Lower lobe of right lung (tissue), 2 donors: ENCODE measurements around the gene FUCA1. TPM values are rescaled to one million over a fixed set of nuclear protein-coding genes. Genes with fewer than 3 reads are reported as not detected.
"Not testable (repeated sequence)": the region's sequence is repeated elsewhere in the genome, so short reads cannot be mapped to it uniquely, and the experiment has no call there.

Experiments used
- ATAC-seq, 2 donors: fragments of 200-7000 bp; cut with Tn5 transposase; one replicate each; pipeline ENCODE4 v1.9.1; 2020 to 2022; ENCODE audit warnings: mild to moderate bottlenecking in 2 of 2, moderate library complexity in 2 of 2
- DNase-seq: peaks from one replicate; pipeline ENCODE4 v3.0.0-alpha.2; 2020
- H3K27ac ChIP-seq: fragments of 200-600 bp; one replicate; pipeline ENCODE4 v1.8.0; 2022
- H3K27me3 ChIP-seq: fragments of 200-600 bp; one replicate; pipeline ENCODE4 v1.8.0; 2022; ENCODE audit warnings: low read depth
- H3K36me3 ChIP-seq: fragments of 200-600 bp; one replicate; pipeline ENCODE4 v1.8.0; 2022; ENCODE audit warnings: mild to moderate bottlenecking
- H3K4me1 ChIP-seq: fragments of 200-600 bp; one replicate; pipeline ENCODE4 v1.8.0; 2022
- H3K4me3 ChIP-seq: fragments of 200-600 bp; one replicate; pipeline ENCODE4 v1.8.0; 2022; ENCODE audit warnings: mild to moderate bottlenecking
- H3K9me3 ChIP-seq: fragments of 200-600 bp; one replicate; pipeline ENCODE4 v1.8.0; 2022
- CTCF ChIP-seq: fragments of 200-600 bp; IDR thresholded peaks from one replicate; pipeline ENCODE4 v1.8.0; 2022; ENCODE audit warnings: antibody characterized with exemption, mild to moderate bottlenecking
- intact Hi-C: fragments of 100-400 bp; cut with DNase I; formaldehyde crosslinking; loops from one replicate; pipeline ENCODE4 v1.11.0; 2022
- total RNA-seq: library from RNA; stranded (reverse); fragmentation: NEBNext Ultra II Directional; extraction: Animal tissue kit (Norgen Biotek cat#: 25700); gene quantifications from one replicate; pipeline ENCODE4 v1.2.1, GENCODE V29; 2021
- donor health status: DM: no; HTN: yes; CAD: no; lungs with severe emphysema.

Gene FUCA1
- total RNA-seq, 1 donor from 2014 or later, result 54.2 TPM

GRCh38 chr1:23807453-23807852 lies 60.6 kb downstream of the FUCA1 start:
- Histone ChIP-seq H3K36me3 (peaks cover 46% of the 10 kb centered on the region), H3K27ac (no peak overlapping the region), H3K27me3 (no peaks in the 10 kb centered on the region), H3K4me1 (peaks cover 13% of the 10 kb centered on the region), H3K4me3 (no peak overlapping the region), H3K9me3 (no peaks in the 10 kb centered on the region)
- no peak for ATAC-seq
- no peak for DNase-seq
- intact Hi-C loops, result no loop called here
- TF ChIP-seq CTCF, result no peak

- no peak for ATAC-seq
- H3K36me3 ChIP-seq, result peaks cover 41% of the 10 kb centered on the region
- H3K27ac ChIP-seq, result no peak overlapping the region
- H3K4me3 ChIP-seq, result no peak overlapping the region
- H3K4me1 ChIP-seq, result peaks cover 22% of the 10 kb centered on the region
- TF ChIP-seq CTCF, result no peak
- intact Hi-C loops, result no loop called here
- no peaks in the 10 kb centered on the region for H3K27me3 ChIP-seq
- no peak for DNase-seq
- no peaks in the 10 kb centered on the region for H3K9me3 ChIP-seq
These were observed 61.8 kb downstream of the FUCA1 start for GRCh38 chr1:23806280-23806679.

- intact Hi-C loops, result no loop called here
- DNase-seq (no peak), ATAC-seq (no peak)
- no peaks in the 10 kb centered on the region for H3K27me3 ChIP-seq
- no peak overlapping the region for H3K27ac ChIP-seq
- H3K9me3 ChIP-seq, result no peaks in the 10 kb centered on the region
- TF ChIP-seq CTCF, result no peak
- H3K4me3 ChIP-seq, result no peak overlapping the region
- peaks cover 37% of the 10 kb centered on the region for H3K36me3 ChIP-seq
- H3K4me1 ChIP-seq, result peaks cover 19% of the 10 kb centered on the region
These were observed 63.1 kb downstream of the FUCA1 start for GRCh38 chr1:23805025-23805424.

- Histone ChIP-seq H3K4me3 (no peak overlapping the region), H3K9me3 (no peaks in the 10 kb centered on the region), H3K36me3 (peaks cover 37% of the 10 kb centered on the region), H3K27me3 (no peaks in the 10 kb centered on the region), H3K4me1 (peaks cover 19% of the 10 kb centered on the region), H3K27ac (no peak overlapping the region)
- TF ChIP-seq CTCF, result peak; percentile 8
- DNase-seq (no peak), ATAC-seq (no peak)
- intact Hi-C loops, result no loop called here
These were observed 63.8 kb downstream of the FUCA1 start for GRCh38 chr1:23804183-23804835.

- Histone ChIP-seq H3K36me3 (peaks cover 37% of the 10 kb centered on the region), H3K9me3 (no peaks in the 10 kb centered on the region), H3K4me3 (no peak overlapping the region), H3K27me3 (no peaks in the 10 kb centered on the region), H3K4me1 (peaks cover 24% of the 10 kb centered on the region), H3K27ac (no peak overlapping the region)
- intact Hi-C loops, result no loop called here
- DNase-seq (no peak), ATAC-seq (no peak)
- TF ChIP-seq CTCF, result no peak
These were observed 64.4 kb downstream of the FUCA1 start for GRCh38 chr1:23803674-23804073.

- ATAC-seq, H3K9me3 ChIP-seq, H3K27ac ChIP-seq, DNase-seq, H3K27me3 ChIP-seq, H3K4me3 ChIP-seq, intact Hi-C loops: not testable (repeated sequence)
- H3K36me3 ChIP-seq, result peaks cover 38% of the 10 kb centered on the region
- H3K4me1 ChIP-seq, result peaks cover 30% of the 10 kb centered on the region
These were observed 65.2 kb downstream of the FUCA1 start for GRCh38 chr1:23802809-23803342.
